Endothelial cell of umbilical vein (primary cell): ENCODE data around the gene ASB10. TPM values are rescaled to one million over a fixed set of nuclear protein-coding genes. Genes with fewer than 3 reads are reported as not detected.

Experiments
- BruUV-seq: library from RNA; stranded (reverse); fragments of 400-500 nt; replicated peaks from 2 replicates; lab custom pipeline; 2021; lab: Mats Ljungman, UMichigan
- CTCF ChIA-PET: fragments of 300-600, 350-600 bp; sonication (Branson Sonifier 250); formaldehyde crosslinking; loops from one replicate; lab custom pipeline; 2021; ENCODE audit warnings: antibody characterized with exemption, inconsistent platforms; lab: Charles Lee
- POLR2A ChIA-PET: fragments of 300-600, 350-600 bp; sonication (Branson Sonifier 250); formaldehyde crosslinking; loops from one replicate; lab custom pipeline; 2021; ENCODE audit warnings: antibody characterized with exemption, inconsistent platforms; lab: Charles Lee
- DNase-seq: peaks from one replicate; pipeline ENCODE4 v3.0.0-alpha.2; 2011; ENCODE audit warnings: low read depth, low spot score
- FAIRE-seq: peaks from 2 replicates; lab custom pipeline; 2011; peaks lifted over from hg19 to GRCh38; lab: Jason Lieb, UNC
- H2AFZ ChIP-seq: 2 replicates; pipeline ENCODE4 v1.6.0; 2012; ENCODE audit warnings: low read depth, low read length, control low read depth, inconsistent platforms
- H3K27ac ChIP-seq: 2 replicates; pipeline ENCODE4 v1.5.1; 2011; ENCODE audit warnings: low read depth, mild to moderate bottlenecking, control low read depth, low read length, moderate library complexity; ENCODE audit not compliant: insufficient read depth
- H3K27me3 ChIP-seq, 2 experiments: 2 replicates each; pipeline versions ENCODE4 v1.6.0 to v1.6.1; 2011; ENCODE audit warnings: low read length in 2 of 2, mixed read lengths in 1 of 2; ENCODE audit not compliant: control insufficient read depth in 2 of 2, insufficient read depth in 2 of 2
- H3K36me3 ChIP-seq, 2 experiments: 2 replicates in 1 of 2; 3 replicates in 1 of 2; pipeline ENCODE4 v1.5.1; 2011; ENCODE audit warnings: low read length in 2 of 2, mild to moderate bottlenecking in 1 of 2, moderate library complexity in 1 of 2; ENCODE audit not compliant: control insufficient read depth in 2 of 2, insufficient read depth in 2 of 2; ENCODE audit errors: extremely low read depth in 1 of 2
- H3K4me1 ChIP-seq: 3 replicates; pipeline ENCODE4 v1.5.1; 2011; ENCODE audit warnings: mild to moderate bottlenecking, low read length; ENCODE audit not compliant: control insufficient read depth, insufficient read depth; ENCODE audit errors: extremely low read depth
- H3K4me2 ChIP-seq: 2 replicates; pipeline ENCODE4 v1.6.1; 2011; ENCODE audit warnings: low read length, control low read depth, mixed read lengths; ENCODE audit not compliant: insufficient read depth
- H3K4me3 ChIP-seq, 3 experiments: fragments of 200-600 bp in 1 of 3; sonication (generic), shearing (Covaris generic) in 1 of 3; replicated peaks in 1 of 3; 2 replicates each; pipeline ENCODE4 v1.5.1; 2011 to 2016; ENCODE audit warnings: control low read depth in 3 of 3, low read length in 3 of 3, mild to moderate bottlenecking in 2 of 3, inconsistent platforms in 1 of 3, low read depth in 1 of 3, moderate library complexity in 1 of 3; ENCODE audit not compliant: insufficient read depth in 1 of 3
- H3K79me2 ChIP-seq: 2 replicates; pipeline ENCODE4 v1.6.0; 2012; ENCODE audit warnings: low read length, inconsistent platforms; ENCODE audit not compliant: control insufficient read depth, insufficient read depth
- H3K9ac ChIP-seq: replicated peaks from 2 replicates; pipeline ENCODE3; 2011; ENCODE audit warnings: low read length, control low read depth; ENCODE audit not compliant: insufficient read depth; ENCODE audit errors: extremely low read depth
- H3K9me1 ChIP-seq: replicated peaks from 3 replicates; pipeline ENCODE4 v1.6.0; 2011; ENCODE audit warnings: mild to moderate bottlenecking, low read length; ENCODE audit not compliant: control insufficient read depth, insufficient read depth; ENCODE audit errors: extremely low read depth
- H3K9me3 ChIP-seq: replicated peaks from 2 replicates; pipeline ENCODE4 v1.5.1; 2012; ENCODE audit warnings: low read length, inconsistent platforms; ENCODE audit not compliant: control insufficient read depth, insufficient read depth
- H4K20me1 ChIP-seq: replicated peaks from 2 replicates; pipeline ENCODE3; 2011; ENCODE audit warnings: mild to moderate bottlenecking, low read length; ENCODE audit not compliant: control insufficient read depth, insufficient read depth; ENCODE audit errors: extremely low read depth
- CTCF ChIP-seq, 2 donors: IDR thresholded peaks; 1 replicate in 1 of 2; 2 replicates in 1 of 2; pipeline ENCODE4 v1.5.1; 2011; ENCODE audit warnings: low read length in 2 of 2, mild to moderate bottlenecking in 2 of 2, moderate library complexity in 2 of 2, control low read depth in 1 of 2, inconsistent platforms in 1 of 2, low read depth in 1 of 2; ENCODE audit not compliant: insufficient read depth in 1 of 2; ENCODE audit errors: extremely low read depth in 1 of 2
- EZH2 ChIP-seq: IDR thresholded peaks from 2 replicates; pipeline ENCODE4 v1.6.1; 2012; ENCODE audit warnings: borderline replicate concordance, low read depth, mild to moderate bottlenecking, moderate library complexity, low read length, inconsistent platforms; ENCODE audit not compliant: severe bottlenecking
- FOS ChIP-seq: IDR thresholded peaks from 2 replicates; pipeline ENCODE4 v1.6.1; 2011; ENCODE audit warnings: mild to moderate bottlenecking, low read length, moderate library complexity, borderline replicate concordance; ENCODE audit not compliant: insufficient read depth
- MYC ChIP-seq: IDR thresholded peaks from one replicate; pipeline ENCODE4 v1.6.1; 2011; ENCODE audit warnings: mild to moderate bottlenecking, low read depth, low read length
- POLR2A ChIP-seq: IDR thresholded peaks from 2 replicates; pipeline ENCODE4 v1.6.1; 2012; ENCODE audit warnings: low read depth, mild to moderate bottlenecking, control low read depth, low read length
- POLR2AphosphoS5 ChIP-seq: IDR thresholded peaks from 2 replicates; pipeline ENCODE4 v1.6.1; 2012; ENCODE audit warnings: low read depth, mild to moderate bottlenecking, control low read depth, low read length, moderate library complexity; ENCODE audit not compliant: insufficient read depth
- dilution Hi-C: fragments of 300-500 bp; cut with MboI; formaldehyde crosslinking; loops from one replicate; pipeline ENCODE4 v1.15.0; 2019; ENCODE audit warnings: low sequenced_read_pairs; ENCODE audit not compliant: extremely low pct_ligation_motif_present
- intact Hi-C: fragments of 100-400 bp; cut with micrococcal nuclease; formaldehyde crosslinking; loops from one replicate; pipeline ENCODE4 v1.10.0; 2022
- polyA plus RNA-seq, 4 experiments: library from polyadenylated mRNA; depleted of rRNA in 3 of 4; stranded (reverse) in 3 of 4; unstranded in 1 of 4; fragments of >200 nt; gene quantifications; 2 replicates each; pipeline versions ENCODE4 v1.2.1 to v1.2.3, GENCODE V29; 2011 to 2012; ENCODE audit warnings: missing spikeins in 1 of 4
- total RNA-seq: library from RNA; stranded (reverse); gene quantifications from 2 replicates; pipeline ENCODE4 v1.2.3, GENCODE V29; 2021

ASB10 gene
- total and polyA plus RNA-seq, 2 donors (not counting 3 experiments of a cell fraction or from before 2014, with no cell fraction given) = not detected

- Histone ChIP-seq H3K4me2 (no peak overlapping the region), H3K9me3 (no peaks in the 10 kb centered on the region), H3K9ac (no peak overlapping the region), H2AFZ (no peak overlapping the region), H3K27me3 (peaks cover 10 to 16% of the 10 kb centered on the region in 2 experiments), H3K27ac (no peak overlapping the region), H4K20me1 (no peaks in the 10 kb centered on the region), H3K36me3 (no peaks in the 10 kb centered on the region), H3K9me1 (no peaks in the 10 kb centered on the region), H3K4me1 (no peaks in the 10 kb centered on the region), H3K4me3 (no peak overlapping the region), H3K79me2 (no peaks in the 10 kb centered on the region)
- peak; percentile 36 for DNase-seq
- dilution Hi-C loops = no loop called here
- BruUV-seq = no TSS peak
- no peak for TF ChIP-seq FOS
- TF ChIP-seq EZH2 = no peak
- no peak for TF ChIP-seq MYC
- TF ChIP-seq POLR2AphosphoS5 = no peak
- TF ChIP-seq CTCF (IDR thresholded peaks at IDR 0.05; ENCODE audit: extremely low read depth in 1 of 2, insufficient read depth in 1 of 2, low read depth in 1 of 2, low read length in 2 of 2) = no peak
- TF ChIP-seq POLR2A = no peak
- ChIA-PET POLR2A (no interaction called here), CTCF (interaction anchor here (0.7 to 1.1 kb wide), 2 partner anchors 51 to 70 kb away, joined by 3 to 8 read pairs; no protein-coding TSS in a partner anchor)
- intact Hi-C loops = loop anchor here (5.0 kb wide), 1 partner anchor 128 kb away; no protein-coding TSS in a partner anchor
- no peak for FAIRE-seq
Observed at GRCh38 chr7:151174246-151175046, 12.6 kb downstream of the ASB10 start.
